CD4-positive, alpha-beta memory T cell (primary cell): ENCODE results near the gene MTARC1. TPM values are rescaled to one million over a fixed set of nuclear protein-coding genes. Genes with fewer than 3 reads are reported as not detected.

ENCODE experiments used
- CTCF ChIA-PET: fragments of 350-600 bp; sonication (Branson Sonifier 250); formaldehyde crosslinking; loops from one replicate; lab custom pipeline; 2021; ENCODE audit warnings: inconsistent platforms; ENCODE audit not compliant: partially characterized antibody; lab: Charles Lee
- POLR2A ChIA-PET: fragments of 350-600 bp; sonication (Branson Sonifier 250); formaldehyde crosslinking; loops from one replicate; lab custom pipeline; 2021; ENCODE audit not compliant: partially characterized antibody; lab: Charles Lee
- DNase-seq, 5 donors: peaks; one replicate each; pipeline versions ENCODE4 v3.0.0 to v3.0.0-alpha.2; 2020 to 2022; ENCODE audit warnings: mixed read lengths in 1 of 5
- H3K27ac ChIP-seq: one replicate; pipeline ENCODE4 v1.7.0; 2013; ENCODE audit warnings: low read depth, low read length
- H3K27me3 ChIP-seq: 2 replicates; pipeline ENCODE4 v1.7.0; 2013; ENCODE audit warnings: mild to moderate bottlenecking, low read length, moderate library complexity; ENCODE audit not compliant: insufficient read depth
- H3K36me3 ChIP-seq: 2 replicates; pipeline ENCODE4 v1.7.0; 2013; ENCODE audit warnings: mild to moderate bottlenecking, low read length, moderate library complexity; ENCODE audit not compliant: insufficient read depth
- H3K4me1 ChIP-seq: 2 replicates; pipeline ENCODE4 v1.7.0; 2013; ENCODE audit warnings: mild to moderate bottlenecking, low read length, moderate library complexity; ENCODE audit not compliant: insufficient read depth
- H3K4me3 ChIP-seq, 2 donors: one replicate each; pipeline ENCODE4 v1.7.0; 2013; ENCODE audit warnings: low read length in 2 of 2, mild to moderate bottlenecking in 1 of 2
- H3K9me3 ChIP-seq, 2 donors: one replicate each; pipeline ENCODE4 v1.7.0; 2013; ENCODE audit warnings: low read length in 2 of 2, control low read depth in 1 of 2; ENCODE audit not compliant: control insufficient read depth in 1 of 2
- H3K27ac Mint-ChIP-seq, 7 donors: one replicate each; pipeline ENCODE4 v1.8.0; 2020 to 2021; ENCODE audit warnings: mixed read lengths in 7 of 7, mild to moderate bottlenecking in 6 of 7, inconsistent platforms in 3 of 7, moderate library complexity in 3 of 7
- H3K27me3 Mint-ChIP-seq, 2 donors: one replicate each; pipeline ENCODE4 v1.8.0; 2020 to 2021; ENCODE audit warnings: mixed read lengths in 2 of 2
- H3K36me3 Mint-ChIP-seq, 2 donors: one replicate each; pipeline ENCODE4 v1.8.0; 2020 to 2021; ENCODE audit warnings: mixed read lengths in 2 of 2, inconsistent platforms in 1 of 2, mild to moderate bottlenecking in 1 of 2
- H3K4me1 Mint-ChIP-seq, 4 donors: one replicate each; pipeline ENCODE4 v1.8.0; 2020 to 2021; ENCODE audit warnings: mixed read lengths in 4 of 4, mild to moderate bottlenecking in 1 of 4
- H3K4me3 Mint-ChIP-seq, 8 donors: one replicate each; pipeline ENCODE4 v1.8.0; 2020 to 2021; ENCODE audit warnings: mixed read lengths in 8 of 8, mild to moderate bottlenecking in 7 of 8, moderate library complexity in 6 of 8, inconsistent platforms in 3 of 8
- H3K9me3 Mint-ChIP-seq, 8 donors: one replicate each; pipeline ENCODE4 v1.8.0; 2020 to 2021; ENCODE audit warnings: mixed read lengths in 8 of 8, mild to moderate bottlenecking in 5 of 8, inconsistent platforms in 3 of 8, moderate library complexity in 1 of 8
- intact Hi-C: fragments of 100-400 bp; cut with micrococcal nuclease; formaldehyde crosslinking; loops from one replicate; pipeline ENCODE4 v1.15.1; 2023
- polyA plus RNA-seq, 2 donors: library from polyadenylated mRNA; unstranded; fragments of 300-500 nt; fragmentation: Illumina TruSeq; gene quantifications; one replicate each; pipeline ENCODE4 v1.2.3, GENCODE V29; 2021
- total RNA-seq, 2 experiments: library from RNA; stranded (reverse); gene quantifications; one replicate each; pipeline ENCODE4 v1.2.3, GENCODE V29; 2021

MTARC1 gene
- total and polyA plus RNA-seq, 4 experiments from 2014 or later: not detected

DNA sequence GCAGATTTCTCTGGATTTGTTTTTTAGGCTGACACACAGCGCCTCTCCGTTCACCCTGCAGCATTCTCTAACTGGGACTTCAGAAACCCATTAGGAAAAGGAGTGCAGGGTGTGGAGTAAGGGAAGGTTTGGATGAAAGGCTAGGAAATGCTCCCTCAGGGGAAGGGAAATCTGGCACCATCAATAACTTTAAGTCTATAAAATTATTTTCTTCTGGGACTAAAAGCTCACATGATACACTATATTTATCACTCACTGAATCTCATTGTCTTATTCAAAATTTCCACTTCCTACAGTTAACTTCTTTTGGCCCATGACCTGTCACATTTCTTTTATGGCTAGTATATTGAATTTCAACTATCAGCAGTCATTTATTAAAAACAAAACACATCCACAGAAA lies 46.7 kb downstream of the MTARC1 start:
- ChIA-PET CTCF (no interaction called here), POLR2A (no interaction called here)
- H3K27ac Mint-ChIP-seq: no peak overlapping the region
- Histone ChIP-seq H3K9me3 (no peaks in the 10 kb centered on the region), H3K4me1 (no peaks in the 10 kb centered on the region), H3K27ac (no peak overlapping the region), H3K36me3 (no peaks in the 10 kb centered on the region), H3K4me3 (no peak overlapping the region), H3K27me3 (no peaks in the 10 kb centered on the region)
- H3K4me1 Mint-ChIP-seq: no peaks in the 10 kb centered on the region
- H3K4me3 Mint-ChIP-seq: no peak overlapping the region
- intact Hi-C loops: no loop called here
- no peaks in the 10 kb centered on the region for H3K36me3 Mint-ChIP-seq
- H3K27me3 Mint-ChIP-seq: peaks cover 7 to 9% of the 10 kb centered on the region in 2 donors
- H3K9me3 Mint-ChIP-seq: peaks cover 0 to 2% (median 0%) of the 10 kb centered on the region in 8 donors
- no peak for DNase-seq

- Histone ChIP-seq H3K36me3 (no peaks in the 10 kb centered on the region), H3K4me3 (no peak overlapping the region), H3K9me3 (no peaks in the 10 kb centered on the region), H3K27ac (no peak overlapping the region), H3K27me3 (no peaks in the 10 kb centered on the region), H3K4me1 (no peaks in the 10 kb centered on the region)
- DNase-seq: no peak
- intact Hi-C loops: no loop called here
- Mint-ChIP-seq H3K4me3 (no peak overlapping the region), H3K4me1 (no peaks in the 10 kb centered on the region), H3K27me3 (peaks cover 6 to 9% of the 10 kb centered on the region in 2 donors), H3K27ac (no peak overlapping the region), H3K9me3 (peaks cover 0 to 2% (median 0%) of the 10 kb centered on the region in 8 donors), H3K36me3 (no peaks in the 10 kb centered on the region)
- ChIA-PET CTCF (no interaction called here), POLR2A (no interaction called here)
Measured at GRCh38 chr1:220834155-220834870, 47.6 kb downstream of the MTARC1 start.

Other genes with a start within 250 kb of the MTARC1 start
- 1 to 10 TPM; 1.5 to 2.0 TPM for gene C1orf115, start 96.5 kb upstream of the MTARC1 start, total RNA-seq
- gene C1orf115, start 96.5 kb upstream of the MTARC1 start, polyA plus RNA-seq: 1 to 10 TPM; 2.9 to 3.6 TPM
- not detected for gene MTARC2, start 38.6 kb upstream of the MTARC1 start, total RNA-seq
- under 1 TPM in 1 of 2 donors, not detected in 1; 0.25 TPM for gene MTARC2, start 38.6 kb upstream of the MTARC1 start, polyA plus RNA-seq
- under 1 TPM; 0.14 to 0.20 TPM for gene HLX, start 92.5 kb downstream of the MTARC1 start, total RNA-seq
- not detected for gene HLX, start 92.5 kb downstream of the MTARC1 start, polyA plus RNA-seq